GM12891 (cell line): ENCODE measurements around the gene TMEM270.

ENCODE experiments used
- PAX5 ChIP-seq: IDR thresholded peaks from 2 replicates; pipeline ENCODE4 v1.6.1; 2011; ENCODE audit warnings: low read length, moderate library complexity, mild to moderate bottlenecking; ENCODE audit not compliant: insufficient read depth, severe bottlenecking
- POLR2A ChIP-seq: IDR thresholded peaks from 2 replicates; pipeline ENCODE4 v1.6.1; 2011; ENCODE audit warnings: low read depth, low read length, control low read depth
- POLR2AphosphoS5 ChIP-seq: IDR thresholded peaks from 2 replicates; pipeline ENCODE4 v1.6.1; 2011; ENCODE audit warnings: low read depth, low read length, control low read depth
- POU2F2 ChIP-seq: IDR thresholded peaks from 2 replicates; pipeline ENCODE4 v1.6.1; 2011; ENCODE audit warnings: low read depth, mild to moderate bottlenecking, control low read depth, low read length, moderate library complexity
- SPI1 ChIP-seq: IDR thresholded peaks from 2 replicates; pipeline ENCODE4 v1.6.1; 2011; ENCODE audit warnings: low read depth, low read length, control low read depth
- TAF1 ChIP-seq: IDR thresholded peaks from 2 replicates; pipeline ENCODE4 v1.6.1; 2011; ENCODE audit warnings: low read depth, low read length, control low read depth

DNA sequence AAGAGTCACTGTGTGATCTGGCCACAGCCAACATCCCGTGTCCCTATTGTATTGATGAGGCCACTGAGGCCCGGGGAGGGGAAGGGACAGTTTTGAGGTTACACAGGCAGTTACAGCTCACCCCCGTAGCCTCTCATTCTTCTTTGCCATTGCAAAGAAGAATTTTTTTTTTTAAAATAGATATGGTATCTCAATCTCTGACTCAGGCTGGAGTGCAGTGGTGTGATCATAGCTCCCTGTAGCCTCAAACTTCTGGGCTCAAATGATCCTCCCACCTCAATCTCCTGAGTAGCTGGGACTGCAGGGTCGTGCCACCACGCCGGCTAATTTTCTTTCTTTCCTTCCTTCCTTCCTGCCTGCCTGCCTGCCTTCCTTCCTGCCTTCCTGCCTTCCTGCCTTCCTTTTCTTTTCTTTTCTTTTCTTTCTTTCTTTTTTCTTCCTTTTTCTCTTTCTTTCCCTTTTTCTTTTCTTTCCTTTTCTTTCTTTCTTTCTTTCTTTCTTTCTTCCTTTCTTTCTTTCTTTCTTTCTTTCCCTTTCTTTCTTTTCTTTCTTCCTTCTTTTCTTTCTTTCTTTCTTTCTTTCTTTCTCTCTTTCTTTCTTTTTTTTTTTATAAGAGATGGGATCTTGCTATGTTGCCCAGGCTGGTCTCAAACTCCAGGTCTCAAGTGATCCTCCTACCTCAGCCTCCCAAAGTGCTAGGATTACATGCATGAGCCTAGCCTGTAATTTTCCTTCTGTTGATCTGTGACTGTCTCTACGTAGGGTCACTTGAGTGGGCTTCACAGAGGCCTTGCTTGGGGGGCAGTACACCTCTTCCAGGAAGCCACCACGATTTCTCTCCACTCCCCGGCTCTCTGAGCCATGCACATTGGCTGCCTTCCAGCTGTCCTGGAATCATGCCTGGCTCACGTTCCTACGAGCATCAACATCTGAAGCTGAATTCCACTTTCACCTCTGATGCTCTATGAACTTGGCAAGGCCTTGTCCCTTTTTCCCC lies 31.3 kb downstream of the TMEM270 start:
- TF ChIP-seq POLR2A: no peak
- no peak for TF ChIP-seq PAX5
- TF ChIP-seq POLR2AphosphoS5: no peak
- no peak for TF ChIP-seq TAF1
- TF ChIP-seq POU2F2: no peak
- TF ChIP-seq SPI1: no peak
